H9 (cell line): ENCODE data around the gene MORF4L2. TPM values are rescaled to one million over a fixed set of nuclear protein-coding genes. Genes with fewer than 3 reads are reported as not detected.

Source experiments
- DNase-seq: peaks from one replicate; pipeline ENCODE4 v3.0.0-alpha.2; 2017
- H2AFZ ChIP-seq: one replicate; pipeline ENCODE4 v1.6.1; 2013; ENCODE audit warnings: mild to moderate bottlenecking, low read length, control low read depth, moderate library complexity
- H2AK5ac ChIP-seq: 2 replicates; pipeline ENCODE4 v1.6.1; 2013; ENCODE audit warnings: low read length, control low read depth, mixed read lengths; ENCODE audit not compliant: insufficient read length
- H2BK120ac ChIP-seq: one replicate; pipeline ENCODE4 v1.6.1; 2013; ENCODE audit warnings: low read depth, mild to moderate bottlenecking, low read length, control low read depth, inconsistent platforms; ENCODE audit not compliant: poor library complexity, severe bottlenecking
- H2BK12ac ChIP-seq: 2 replicates; pipeline ENCODE4 v1.6.1; 2013; ENCODE audit warnings: low read length, control low read depth, mixed read lengths, low read depth; ENCODE audit not compliant: insufficient read length
- H2BK15ac ChIP-seq: 2 replicates; pipeline ENCODE4 v1.6.1; 2013; ENCODE audit warnings: low read depth, low read length, control low read depth
- H2BK20ac ChIP-seq: one replicate; pipeline ENCODE4 v1.6.1; 2013; ENCODE audit warnings: low read depth, mild to moderate bottlenecking, low read length, control low read depth, inconsistent platforms; ENCODE audit not compliant: poor library complexity, severe bottlenecking
- H2BK5ac ChIP-seq: 2 replicates; pipeline ENCODE4 v1.6.1; 2013; ENCODE audit warnings: low read length, control low read depth, mixed read lengths; ENCODE audit not compliant: insufficient read length
- H3K14ac ChIP-seq: 2 replicates; pipeline ENCODE4 v1.6.1; 2013; ENCODE audit warnings: low read length, control low read depth; ENCODE audit not compliant: insufficient read depth
- H3K18ac ChIP-seq: 2 replicates; pipeline ENCODE4 v1.6.1; 2013; ENCODE audit warnings: low read depth, mild to moderate bottlenecking, mixed read lengths, low read length, control low read depth; ENCODE audit not compliant: insufficient read length
- H3K23ac ChIP-seq: 2 replicates; pipeline ENCODE4 v1.6.1; 2013; ENCODE audit warnings: low read length, control low read depth, mixed read lengths, low read depth; ENCODE audit not compliant: insufficient read length
- H3K23me2 ChIP-seq: 2 replicates; pipeline ENCODE4 v1.6.1; 2013; ENCODE audit warnings: low read depth, mild to moderate bottlenecking, mixed read lengths, low read length, control low read depth; ENCODE audit not compliant: insufficient read length, poor library complexity, severe bottlenecking
- H3K27ac ChIP-seq: 2 replicates; pipeline ENCODE4 v1.5.1; 2013; ENCODE audit warnings: low read length, control low read depth, mixed read lengths, low read depth; ENCODE audit not compliant: insufficient read length
- H3K27me3 ChIP-seq: 2 replicates; pipeline ENCODE4 v1.6.1; 2013; ENCODE audit warnings: low read length, control low read depth, inconsistent platforms; ENCODE audit not compliant: insufficient read depth
- H3K4ac ChIP-seq: 2 replicates; pipeline ENCODE4 v1.6.1; 2013; ENCODE audit warnings: low read depth, mild to moderate bottlenecking, control low read depth, inconsistent platforms, low read length, moderate library complexity
- H3K4me1 ChIP-seq: 2 replicates; pipeline ENCODE4 v1.6.1; 2013; ENCODE audit warnings: low read length, control low read depth, inconsistent platforms; ENCODE audit not compliant: insufficient read depth
- H3K4me2 ChIP-seq: 2 replicates; pipeline ENCODE4 v1.6.1; 2013; ENCODE audit warnings: low read length, control low read depth, mixed read lengths; ENCODE audit not compliant: insufficient read length, insufficient read depth
- H3K56ac ChIP-seq: 2 replicates; pipeline ENCODE4 v1.6.1; 2013; ENCODE audit warnings: low read depth, mild to moderate bottlenecking, mixed read lengths, low read length, control low read depth; ENCODE audit not compliant: insufficient read length
- H3K79me1 ChIP-seq: 2 replicates; pipeline ENCODE4 v1.6.1; 2013; ENCODE audit warnings: low read depth, mild to moderate bottlenecking, moderate library complexity, low read length, control low read depth, inconsistent platforms; ENCODE audit not compliant: insufficient read depth, poor library complexity, severe bottlenecking
- H3K79me2 ChIP-seq: 2 replicates; pipeline ENCODE4 v1.6.1; 2013; ENCODE audit warnings: low read length, control low read depth, inconsistent platforms; ENCODE audit not compliant: insufficient read depth
- H3K9ac ChIP-seq: 2 replicates; pipeline ENCODE4 v1.6.1; 2013; ENCODE audit warnings: low read length, control low read depth, mixed read lengths; ENCODE audit not compliant: insufficient read length; ENCODE audit errors: extremely low read depth
- H3K9me3 ChIP-seq: one replicate; pipeline ENCODE4 v1.6.1; 2013; ENCODE audit warnings: low read depth, low read length, inconsistent platforms; ENCODE audit not compliant: control insufficient read depth
- H3T11ph ChIP-seq: one replicate; pipeline ENCODE4 v1.6.1; 2013; ENCODE audit warnings: mild to moderate bottlenecking, low read length, control low read depth, inconsistent platforms
- H4K20me1 ChIP-seq: one replicate; pipeline ENCODE4 v1.6.1; 2013; ENCODE audit not compliant: control insufficient read depth, insufficient read length, insufficient read depth
- H4K5ac ChIP-seq: 2 replicates; pipeline ENCODE4 v1.6.1; 2013; ENCODE audit warnings: low read depth, mild to moderate bottlenecking, mixed read lengths, low read length, control low read depth; ENCODE audit not compliant: insufficient read length
- H4K8ac ChIP-seq: replicated peaks from 2 replicates; pipeline ENCODE4 v1.6.1; 2013; ENCODE audit warnings: low read length, control low read depth, mixed read lengths, low read depth; ENCODE audit not compliant: insufficient read length
- H4K91ac ChIP-seq: 2 replicates; pipeline ENCODE4 v1.6.1; 2013; ENCODE audit warnings: low read depth, mild to moderate bottlenecking, moderate library complexity, mixed read lengths, low read length, control low read depth; ENCODE audit not compliant: insufficient read length
- H3K27ac Mint-ChIP-seq, 3 experiments: 2 replicates in 2 of 3; 3 replicates in 1 of 3; pipeline ENCODE4 v1.8.0; 2020 to 2021; ENCODE audit warnings: mixed read lengths in 3 of 3, mild to moderate bottlenecking in 1 of 3, moderate library complexity in 1 of 3
- H3K27me3 Mint-ChIP-seq: 2 replicates; pipeline ENCODE4 v1.8.0; 2021; ENCODE audit warnings: low read depth, mild to moderate bottlenecking, moderate library complexity, mixed read lengths
- H3K36me3 Mint-ChIP-seq, 3 experiments: 2 replicates in 2 of 3; 3 replicates in 1 of 3; pipeline ENCODE4 v1.8.0; 2020 to 2021; ENCODE audit warnings: low read depth in 3 of 3, mixed read lengths in 3 of 3; ENCODE audit not compliant: insufficient read depth in 1 of 3
- H3K4me1 Mint-ChIP-seq, 2 experiments: 2 replicates each; pipeline ENCODE4 v1.8.0; 2020; ENCODE audit warnings: mixed read lengths in 2 of 2
- H3K4me3 Mint-ChIP-seq, 2 experiments: 2 replicates in 1 of 2; 3 replicates in 1 of 2; pipeline ENCODE4 v1.8.0; 2020 to 2021; ENCODE audit warnings: mild to moderate bottlenecking in 2 of 2, mixed read lengths in 2 of 2, moderate library complexity in 1 of 2
- H3K9me3 Mint-ChIP-seq, 2 experiments: 2 replicates in 1 of 2; 3 replicates in 1 of 2; pipeline ENCODE4 v1.8.0; 2020; ENCODE audit warnings: mild to moderate bottlenecking in 2 of 2, mixed read lengths in 2 of 2, moderate library complexity in 1 of 2
- WGBS: extraction: QIAGEN DNeasy Blood & Tissue Kit; methylation state at CpG from one replicate; pipeline ENCODE4 v1.1.7; 2013; ENCODE audit warnings: missing lambda C conversion rate, low lambda C conversion rate, mixed read lengths; ENCODE audit not compliant: insufficient read length; ENCODE audit errors: extremely low coverage; 5-methylcytosine and 5-hydroxymethylcytosine counted together
- total RNA-seq: library from RNA; stranded (reverse); gene quantifications from 2 replicates; pipeline ENCODE4 v1.2.1, GENCODE V29; 2021
- TF ChIP-seq, protein P1 (sequence below): fragments of 200-600 bp; sonication (generic); conservative IDR thresholded peaks from 3 replicates; pipeline ENCODE4 v1.8.0; 2021; ENCODE audit warnings: antibody characterized with exemption, mild to moderate bottlenecking

MORF4L2 gene
- total RNA-seq, 1 experiment from 2014 or later: 378 TPM

DNA sequence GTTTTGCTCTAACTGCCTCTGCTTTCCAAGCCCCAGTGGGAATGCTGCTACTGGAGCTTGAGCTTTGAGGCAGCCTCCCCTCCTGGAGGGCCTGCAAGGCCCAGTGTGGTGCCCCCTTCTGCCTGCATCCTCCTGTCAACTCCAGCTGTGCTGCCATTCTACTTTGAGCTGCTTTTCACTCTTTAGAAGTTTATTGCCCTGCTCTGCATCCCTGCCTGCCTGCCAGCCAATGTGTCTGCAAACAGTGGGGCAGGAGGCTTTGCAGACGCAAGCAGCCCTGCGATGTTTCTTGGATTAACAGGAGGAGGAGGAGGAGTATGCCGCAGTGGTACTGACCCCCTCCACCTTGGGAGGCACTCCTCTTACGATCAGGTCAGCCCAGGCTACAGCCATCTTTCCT lies 40.6 kb upstream of the MORF4L2 start:
- Histone ChIP-seq H3K27ac (no peak overlapping the region), H3K56ac (no peak overlapping the region), H2BK12ac (no peak overlapping the region), H3K4me2 (no peak overlapping the region), H2BK20ac (no peak overlapping the region), H3K79me1 (no peaks in the 10 kb centered on the region), H2BK5ac (no peak overlapping the region), H2BK120ac (no peak overlapping the region), H3K14ac (no peak overlapping the region), H3K18ac (no peak overlapping the region), H2AFZ (no peak overlapping the region), H4K8ac (no peak overlapping the region), H3K9me3 (no peaks in the 10 kb centered on the region), H3K23me2 (no peaks in the 10 kb centered on the region), H3K79me2 (no peaks in the 10 kb centered on the region), H3K27me3 (no peaks in the 10 kb centered on the region), H3K4me1 (peaks cover 20% of the 10 kb centered on the region; the same call in 1 of the 2 replicates), H3K23ac (no peak overlapping the region), H4K91ac (no peak overlapping the region), H2BK15ac (no peak overlapping the region), H3T11ph (no peak overlapping the region), H2AK5ac (no peak overlapping the region), H3K4ac (no peak overlapping the region), H4K20me1 (no peaks in the 10 kb centered on the region), H4K5ac (no peak overlapping the region), H3K9ac (no peak overlapping the region)
- Mint-ChIP-seq H3K4me3 (peak overlapping the region in 1 of 2 experiments; percentile 24; a peak in 2 of 5 replicates), H3K36me3 (no peaks in the 10 kb centered on the region; a peak in 1 of 7 replicates), H3K27ac (no peak overlapping the region), H3K4me1 (peaks cover 56 to 67% of the 10 kb centered on the region in 2 experiments), H3K27me3 (peaks cover 12% of the 10 kb centered on the region), H3K9me3 (peaks cover 0 to 29% of the 10 kb centered on the region in 2 experiments; a peak in 2 of 5 replicates)
- TF ChIP-seq, protein P1, sequence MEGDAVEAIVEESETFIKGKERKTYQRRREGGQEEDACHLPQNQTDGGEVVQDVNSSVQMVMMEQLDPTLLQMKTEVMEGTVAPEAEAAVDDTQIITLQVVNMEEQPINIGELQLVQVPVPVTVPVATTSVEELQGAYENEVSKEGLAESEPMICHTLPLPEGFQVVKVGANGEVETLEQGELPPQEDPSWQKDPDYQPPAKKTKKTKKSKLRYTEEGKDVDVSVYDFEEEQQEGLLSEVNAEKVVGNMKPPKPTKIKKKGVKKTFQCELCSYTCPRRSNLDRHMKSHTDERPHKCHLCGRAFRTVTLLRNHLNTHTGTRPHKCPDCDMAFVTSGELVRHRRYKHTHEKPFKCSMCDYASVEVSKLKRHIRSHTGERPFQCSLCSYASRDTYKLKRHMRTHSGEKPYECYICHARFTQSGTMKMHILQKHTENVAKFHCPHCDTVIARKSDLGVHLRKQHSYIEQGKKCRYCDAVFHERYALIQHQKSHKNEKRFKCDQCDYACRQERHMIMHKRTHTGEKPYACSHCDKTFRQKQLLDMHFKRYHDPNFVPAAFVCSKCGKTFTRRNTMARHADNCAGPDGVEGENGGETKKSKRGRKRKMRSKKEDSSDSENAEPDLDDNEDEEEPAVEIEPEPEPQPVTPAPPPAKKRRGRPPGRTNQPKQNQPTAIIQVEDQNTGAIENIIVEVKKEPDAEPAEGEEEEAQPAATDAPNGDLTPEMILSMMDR: no peak; the same call in 2 of the 3 replicates
- no peak for DNase-seq
- no CpG with 5 or more reads among the region's 4 CpGs for WGBS
